ENCODE data around the gene HBZ.

The HBZ gene

DNA sequence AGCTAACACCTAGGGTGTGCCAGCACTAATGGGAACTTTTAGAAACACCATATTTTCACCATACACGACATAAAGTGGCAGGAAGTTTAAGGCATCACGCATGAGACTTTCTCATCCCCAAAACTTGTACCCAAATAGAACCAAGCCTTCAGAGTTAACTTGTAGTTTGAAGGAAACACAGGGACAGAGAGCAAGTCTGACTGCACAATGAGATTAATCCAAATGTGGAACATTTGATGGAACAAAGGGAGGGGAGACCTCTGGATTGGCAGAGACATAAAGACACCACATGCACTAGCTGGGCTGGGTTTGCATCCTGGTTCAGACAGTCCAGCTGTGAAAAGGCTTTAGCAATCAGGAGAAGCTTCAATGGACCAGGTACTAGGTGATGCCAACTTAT lies 38.1 kb upstream of the HBZ start:
- no peak overlapping the region for H3K4me3 ChIP-seq
- TF ChIP-seq, protein P1, sequence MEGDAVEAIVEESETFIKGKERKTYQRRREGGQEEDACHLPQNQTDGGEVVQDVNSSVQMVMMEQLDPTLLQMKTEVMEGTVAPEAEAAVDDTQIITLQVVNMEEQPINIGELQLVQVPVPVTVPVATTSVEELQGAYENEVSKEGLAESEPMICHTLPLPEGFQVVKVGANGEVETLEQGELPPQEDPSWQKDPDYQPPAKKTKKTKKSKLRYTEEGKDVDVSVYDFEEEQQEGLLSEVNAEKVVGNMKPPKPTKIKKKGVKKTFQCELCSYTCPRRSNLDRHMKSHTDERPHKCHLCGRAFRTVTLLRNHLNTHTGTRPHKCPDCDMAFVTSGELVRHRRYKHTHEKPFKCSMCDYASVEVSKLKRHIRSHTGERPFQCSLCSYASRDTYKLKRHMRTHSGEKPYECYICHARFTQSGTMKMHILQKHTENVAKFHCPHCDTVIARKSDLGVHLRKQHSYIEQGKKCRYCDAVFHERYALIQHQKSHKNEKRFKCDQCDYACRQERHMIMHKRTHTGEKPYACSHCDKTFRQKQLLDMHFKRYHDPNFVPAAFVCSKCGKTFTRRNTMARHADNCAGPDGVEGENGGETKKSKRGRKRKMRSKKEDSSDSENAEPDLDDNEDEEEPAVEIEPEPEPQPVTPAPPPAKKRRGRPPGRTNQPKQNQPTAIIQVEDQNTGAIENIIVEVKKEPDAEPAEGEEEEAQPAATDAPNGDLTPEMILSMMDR (IDR thresholded peaks at IDR 0.05), result no peak
- H3K27ac ChIP-seq, result no peak overlapping the region
- no peak for DNase-seq (ENCODE audit: low spot score)

- TF ChIP-seq, protein P1 (IDR thresholded peaks at IDR 0.05), result no peak
- no peak overlapping the region for H3K27ac ChIP-seq
- no peak overlapping the region for H3K4me3 ChIP-seq
- no peak for DNase-seq (ENCODE audit: low spot score)
Measured at GRCh38 chr16:116015-116414, 36.4 kb upstream of the HBZ start.

DNA sequence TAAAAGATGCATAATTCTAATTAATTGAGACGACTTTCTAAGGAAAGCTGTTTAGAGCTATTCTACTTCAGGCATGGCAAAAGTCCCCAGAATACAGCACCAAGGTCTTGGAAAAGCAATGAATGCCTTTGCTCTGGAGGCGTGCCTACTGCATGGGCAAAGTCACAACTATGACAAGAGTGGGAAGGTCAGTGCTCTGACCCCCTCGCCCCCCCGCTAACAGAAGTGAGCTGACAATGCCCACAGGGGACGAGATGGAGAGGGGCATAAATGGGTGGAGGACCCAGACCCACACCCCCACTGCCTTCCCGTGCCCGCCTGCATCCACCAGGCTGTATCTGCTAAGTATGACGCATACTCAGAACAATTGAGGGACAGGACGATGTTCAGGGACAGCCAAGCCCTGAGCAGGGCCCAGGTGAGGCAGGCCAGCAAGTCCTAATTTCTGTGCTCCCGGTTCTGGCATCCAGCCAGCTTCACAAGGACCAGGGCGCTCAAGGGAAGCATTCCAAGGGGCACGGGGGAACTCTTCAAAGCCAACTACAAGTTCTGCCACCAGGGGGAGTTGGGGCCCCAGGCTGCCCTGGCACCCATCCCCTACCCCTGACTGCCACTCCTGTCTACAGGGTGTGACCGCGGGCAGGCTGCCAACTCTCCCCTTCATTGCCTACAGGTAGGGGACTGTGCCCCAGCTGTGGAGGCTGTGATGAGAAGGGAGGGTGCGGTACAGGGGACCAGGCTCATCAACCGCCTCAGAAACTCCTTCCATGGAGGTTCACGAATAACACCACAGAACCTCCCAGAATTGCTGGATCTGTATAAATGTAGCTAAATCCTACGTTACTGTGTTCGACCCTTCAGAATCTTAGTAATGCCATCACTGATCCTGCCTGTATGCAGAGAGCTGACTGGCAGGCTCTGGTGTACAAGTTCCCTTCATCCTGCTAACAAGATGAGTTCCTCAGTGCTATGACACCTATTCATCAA lies 34.8 kb upstream of the HBZ start:
- DNase-seq (ENCODE audit: low spot score), result no peak
- Histone ChIP-seq H3K27ac (no peak overlapping the region), H3K4me3 (no peak overlapping the region)
- TF ChIP-seq, protein P1 (IDR thresholded peaks at IDR 0.05), result peak; percentile 39

GRCh38 chr16:118857-119256 lies 33.6 kb upstream of the HBZ start:
- no peak overlapping the region for H3K4me3 ChIP-seq
- TF ChIP-seq, protein P1 (IDR thresholded peaks at IDR 0.05), result no peak
- H3K27ac ChIP-seq, result no peak overlapping the region
- DNase-seq (ENCODE audit: low spot score), result no peak

- TF ChIP-seq, protein P1 (IDR thresholded peaks at IDR 0.05), result no peak
- Histone ChIP-seq H3K4me3 (no peak overlapping the region), H3K27ac (no peak overlapping the region)
- DNase-seq (ENCODE audit: low spot score), result no peak
Measured at GRCh38 chr16:119295-119694, 33.1 kb upstream of the HBZ start.

DNA sequence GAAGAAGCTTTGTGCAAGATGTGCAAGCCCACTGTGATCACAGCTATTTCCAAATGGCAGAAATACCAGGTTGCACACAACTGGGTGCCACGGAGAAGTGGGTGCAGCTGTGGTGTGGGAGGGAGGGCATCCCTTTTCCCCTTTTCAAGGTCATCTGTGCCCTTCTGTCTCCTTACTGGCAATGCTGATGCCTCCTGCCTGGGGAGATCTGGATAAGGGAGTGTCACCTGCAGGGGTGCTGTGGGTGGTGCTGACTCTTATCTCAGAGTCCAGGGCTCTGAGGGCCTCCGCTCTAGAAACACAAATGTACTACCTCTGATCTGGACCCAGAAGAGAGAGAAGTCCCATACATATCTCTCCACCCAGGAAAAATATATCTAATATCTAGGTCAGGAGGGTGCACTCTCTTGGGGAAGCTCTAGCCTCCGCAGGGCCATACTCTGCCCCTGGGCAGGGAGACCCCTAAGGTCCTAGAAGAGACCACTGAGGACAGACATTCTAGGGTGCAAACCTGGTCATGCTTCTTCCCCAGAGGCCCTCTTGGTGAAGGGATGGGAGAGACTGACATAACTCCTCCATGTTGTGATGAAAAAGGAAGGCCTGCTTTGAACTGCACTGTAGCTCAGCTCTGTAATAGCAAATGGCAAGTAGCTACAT lies 32.5 kb upstream of the HBZ start:
- no peak for DNase-seq (ENCODE audit: low spot score)
- Histone ChIP-seq H3K4me3 (no peak overlapping the region), H3K27ac (no peak overlapping the region)
- TF ChIP-seq, protein P1 (IDR thresholded peaks at IDR 0.05), result no peak
